Measurements from ENCODE around the gene DAAM1.
A peak's percentile ranks its signal among the peaks of the same experiment; 100 is the strongest.

The DAAM1 gene

GRCh38 chr14:59313144-59313651, 124.7 kb downstream of the DAAM1 start:
- Histone ChIP-seq H3K27ac (no peak overlapping the region), H3K27me3 (no peaks in the 10 kb centered on the region), H3K36me3 (no peaks in the 10 kb centered on the region), H3K4me2 (no peak overlapping the region; the same call in 1 of the 2 replicates), H3K4me1 (peaks cover 56% of the 10 kb centered on the region), H3K9ac (no peak overlapping the region), H3K4me3 (no peak overlapping the region), H3K9me3 (no peaks in the 10 kb centered on the region), H4K20me1 (no peaks in the 10 kb centered on the region)
- TF ChIP-seq Cebpa-rat (IDR thresholded peaks at IDR 0.05): no peak

- TF ChIP-seq Cebpa-rat (IDR thresholded peaks at IDR 0.05): no peak
- Histone ChIP-seq H3K4me1 (peaks cover 49% of the 10 kb centered on the region), H4K20me1 (no peaks in the 10 kb centered on the region), H3K4me3 (no peak overlapping the region), H3K9ac (no peak overlapping the region), H3K9me3 (no peaks in the 10 kb centered on the region), H3K27me3 (no peaks in the 10 kb centered on the region), H3K4me2 (no peak overlapping the region), H3K36me3 (no peaks in the 10 kb centered on the region), H3K27ac (no peak overlapping the region)
Measured at GRCh38 chr14:59313658-59314608, 125.5 kb downstream of the DAAM1 start.

- no peak for TF ChIP-seq Cebpa-rat (IDR thresholded peaks at IDR 0.05)
- no peak overlapping the region for H3K4me2 ChIP-seq
- peaks cover 40% of the 10 kb centered on the region for H3K4me1 ChIP-seq
- H3K27ac ChIP-seq: no peak overlapping the region
- no peaks in the 10 kb centered on the region for H3K36me3 ChIP-seq
- H3K9ac ChIP-seq: no peak overlapping the region
- H3K9me3 ChIP-seq: no peaks in the 10 kb centered on the region
- no peaks in the 10 kb centered on the region for H3K27me3 ChIP-seq
- H3K4me3 ChIP-seq: no peak overlapping the region
- no peaks in the 10 kb centered on the region for H4K20me1 ChIP-seq
Measured at GRCh38 chr14:59314953-59315599, 126.6 kb downstream of the DAAM1 start.

GRCh38 chr14:59316151-59316830, 127.8 kb downstream of the DAAM1 start:
- Histone ChIP-seq H3K9ac (no peak overlapping the region), H3K4me3 (no peak overlapping the region), H3K36me3 (no peaks in the 10 kb centered on the region), H3K9me3 (no peaks in the 10 kb centered on the region), H3K27ac (no peak overlapping the region), H3K4me2 (peak overlapping the region; percentile 3; the same call in 1 of the 2 replicates), H3K4me1 (peaks cover 40% of the 10 kb centered on the region), H3K27me3 (no peaks in the 10 kb centered on the region), H4K20me1 (no peaks in the 10 kb centered on the region)
- TF ChIP-seq Cebpa-rat (IDR thresholded peaks at IDR 0.05): no peak

- no peak for TF ChIP-seq Cebpa-rat (IDR thresholded peaks at IDR 0.05)
- Histone ChIP-seq H3K4me1 (peaks cover 40% of the 10 kb centered on the region), H3K9ac (no peak overlapping the region), H3K27ac (no peak overlapping the region), H3K4me3 (no peak overlapping the region), H3K4me2 (no peak overlapping the region), H3K9me3 (no peaks in the 10 kb centered on the region), H4K20me1 (no peaks in the 10 kb centered on the region), H3K36me3 (no peaks in the 10 kb centered on the region), H3K27me3 (no peaks in the 10 kb centered on the region)
Measured at GRCh38 chr14:59317346-59317745, 128.9 kb downstream of the DAAM1 start.

- no peak overlapping the region for H3K27ac ChIP-seq
- H3K4me2 ChIP-seq: no peak overlapping the region
- H3K36me3 ChIP-seq: 0 out of 2 replicates have a peak, but pooled peaks cover 4% of the 10 kb centered on the region
- no peaks in the 10 kb centered on the region for H4K20me1 ChIP-seq
- no peak overlapping the region for H3K4me3 ChIP-seq
- no peaks in the 10 kb centered on the region for H3K9me3 ChIP-seq
- TF ChIP-seq Cebpa-rat (IDR thresholded peaks at IDR 0.05): no peak
- no peaks in the 10 kb centered on the region for H3K27me3 ChIP-seq
- H3K4me1 ChIP-seq: peaks cover 36% of the 10 kb centered on the region
- H3K9ac ChIP-seq: no peak overlapping the region
Measured at GRCh38 chr14:59317798-59318505, 129.5 kb downstream of the DAAM1 start.

GRCh38 chr14:59318908-59319307, 130.4 kb downstream of the DAAM1 start:
- 0 out of 2 replicates have a peak, but pooled peaks cover 6% of the 10 kb centered on the region for H3K36me3 ChIP-seq
- no peak overlapping the region for H3K4me2 ChIP-seq
- peaks cover 29% of the 10 kb centered on the region for H3K4me1 ChIP-seq
- H3K9ac ChIP-seq: no peak overlapping the region
- no peaks in the 10 kb centered on the region for H3K27me3 ChIP-seq
- H4K20me1 ChIP-seq: no peaks in the 10 kb centered on the region
- H3K4me3 ChIP-seq: no peak overlapping the region
- no peak for TF ChIP-seq Cebpa-rat (IDR thresholded peaks at IDR 0.05)
- H3K9me3 ChIP-seq: no peaks in the 10 kb centered on the region
- H3K27ac ChIP-seq: no peak overlapping the region

- Histone ChIP-seq H3K4me1 (peaks cover 37% of the 10 kb centered on the region), H3K36me3 (0 out of 2 replicates have a peak, but pooled peaks cover 6% of the 10 kb centered on the region), H3K27ac (no peak overlapping the region)
Measured at GRCh38 chr14:59320361-59320760, 131.9 kb downstream of the DAAM1 start.

More at GRCh38 chr14:59320361-59320760, 131.9 kb downstream of the DAAM1 start:
- TF ChIP-seq Cebpa-rat (IDR thresholded peaks at IDR 0.05): no peak
- H3K9me3 ChIP-seq: no peaks in the 10 kb centered on the region
- H4K20me1 ChIP-seq: no peaks in the 10 kb centered on the region
- no peak overlapping the region for H3K4me3 ChIP-seq
- H3K9ac ChIP-seq: no peak overlapping the region
- peak overlapping the region; percentile 66 for H3K4me2 ChIP-seq
- H3K27me3 ChIP-seq: no peaks in the 10 kb centered on the region
